22Rv1 (cell line): ENCODE results near the gene SLC43A2.
"Not testable (repeated sequence)": the region's sequence is repeated elsewhere in the genome, so short reads cannot be mapped to it uniquely, and the experiment has no call there.

Experiments
- H3K27ac ChIP-seq: fragments of 450-650 bp; 2 replicates; pipeline ENCODE4 v1.5.1; 2017
- CTCF ChIP-seq: fragments of 450-650 bp; IDR thresholded peaks from 2 replicates; pipeline ENCODE4 v1.5.1; 2017; ENCODE audit warnings: mild to moderate bottlenecking
- ZFX ChIP-seq: fragments of 450-650 bp; IDR thresholded peaks from 2 replicates; pipeline ENCODE4 v1.6.1; 2017; ENCODE audit warnings: antibody characterized with exemption, borderline replicate concordance

The SLC43A2 gene

GRCh38 chr17:1627982-1628855, at the start of gene SLC43A2:
TSS of gene SLC43A2 (minus strand) at chr17:1628834. CDS start at chr17:1627874, 960 bp downstream.
- H3K27ac ChIP-seq = peak within 1 kb of the TSS; percentile 79
- TF ChIP-seq ZFX (no peak), CTCF (no peak)

DNA sequence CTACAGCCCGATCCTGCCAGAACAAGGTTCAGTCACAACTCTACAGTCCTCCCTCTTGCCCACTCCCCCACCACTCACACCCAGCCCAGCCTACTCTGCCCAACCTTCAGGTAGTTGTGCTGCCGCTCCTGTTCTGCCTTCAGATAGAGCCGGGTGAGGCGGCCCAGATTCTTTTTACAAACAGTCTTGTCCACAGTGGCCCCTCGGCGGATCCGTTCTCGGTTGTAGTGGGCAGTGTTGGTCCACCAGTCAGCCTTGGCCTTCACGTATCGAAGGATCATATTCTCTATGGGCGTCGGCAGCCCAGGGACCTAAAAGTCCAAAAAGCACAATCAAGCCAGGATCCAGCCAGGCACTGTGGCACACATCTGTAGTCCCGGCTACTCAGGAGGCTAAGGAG, 47.8 kb upstream of the SLC43A2 start:
- TF ChIP-seq ZFX (no peak), CTCF (no peak)
- H3K27ac ChIP-seq = no peak overlapping the region

GRCh38 chr17:1673041-1673785, 44.6 kb upstream of the SLC43A2 start:
- H3K27ac ChIP-seq = no peak overlapping the region
- TF ChIP-seq CTCF (no peak), ZFX (no peak)

DNA sequence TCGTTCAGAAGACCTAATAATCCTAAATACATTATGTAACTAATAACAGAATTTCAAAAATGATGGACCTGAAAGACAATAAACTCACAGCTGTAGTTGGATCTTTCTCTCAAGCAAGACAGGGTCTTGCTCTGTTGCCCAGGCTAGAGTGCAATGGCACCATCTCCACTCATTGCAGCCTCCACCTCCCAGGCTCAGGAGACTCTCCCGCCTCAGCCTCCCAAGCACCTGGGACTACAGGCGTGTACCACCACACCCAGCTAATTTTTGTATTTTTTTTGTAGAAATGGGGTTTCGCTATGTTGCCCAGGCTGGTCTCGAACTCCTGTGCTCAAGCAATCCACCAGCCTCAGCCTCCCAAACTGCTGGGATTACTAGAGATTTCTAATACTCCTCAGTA, 35.3 kb upstream of the SLC43A2 start:
- not testable (repeated sequence) for H3K27ac ChIP-seq

DNA sequence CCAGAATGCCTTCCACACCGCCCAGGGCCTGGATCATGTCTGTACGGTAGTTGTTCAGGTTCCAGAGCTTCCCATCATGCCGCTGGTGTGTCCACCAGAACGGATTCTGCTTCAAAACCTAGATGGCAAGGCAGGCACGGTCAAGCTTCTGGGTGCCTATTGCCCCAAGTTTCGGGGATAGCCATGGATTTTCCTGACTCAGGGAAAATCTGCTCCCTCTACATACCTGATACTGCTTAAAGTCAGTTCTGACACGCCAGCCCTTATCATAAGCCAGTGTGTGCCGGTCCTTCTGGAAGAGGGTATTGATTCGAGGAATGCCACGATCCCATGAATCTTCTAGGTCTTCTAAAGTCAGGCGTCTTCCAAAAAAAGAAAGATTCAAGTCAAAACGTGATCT, 32.4 kb upstream of the SLC43A2 start:
- TF ChIP-seq ZFX = no peak
- no peak for TF ChIP-seq CTCF

DNA sequence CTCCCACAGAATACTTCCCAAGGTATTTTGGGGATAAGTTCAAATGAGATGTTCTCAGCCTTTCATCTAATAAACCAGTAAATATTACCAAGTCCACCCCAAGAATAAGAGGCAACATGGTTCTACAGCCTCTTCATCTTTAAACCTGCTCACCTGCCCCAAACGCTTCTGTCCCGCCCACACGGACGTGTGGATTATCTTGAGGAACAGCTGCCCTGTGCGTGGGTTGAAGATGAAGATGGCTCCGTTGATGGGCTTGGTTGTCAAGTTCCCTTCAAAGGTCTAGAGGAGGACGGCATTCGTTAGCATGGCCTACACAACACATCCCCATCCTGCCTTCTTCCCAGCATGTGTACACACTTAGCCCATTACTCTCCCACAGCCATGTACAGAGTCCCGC, 29.5 kb upstream of the SLC43A2 start:
- TF ChIP-seq CTCF (no peak), ZFX (no peak)
- no peak overlapping the region for H3K27ac ChIP-seq

More for the DNA sequence above, 32.4 kb upstream of the SLC43A2 start:
- no peak overlapping the region for H3K27ac ChIP-seq

DNA sequence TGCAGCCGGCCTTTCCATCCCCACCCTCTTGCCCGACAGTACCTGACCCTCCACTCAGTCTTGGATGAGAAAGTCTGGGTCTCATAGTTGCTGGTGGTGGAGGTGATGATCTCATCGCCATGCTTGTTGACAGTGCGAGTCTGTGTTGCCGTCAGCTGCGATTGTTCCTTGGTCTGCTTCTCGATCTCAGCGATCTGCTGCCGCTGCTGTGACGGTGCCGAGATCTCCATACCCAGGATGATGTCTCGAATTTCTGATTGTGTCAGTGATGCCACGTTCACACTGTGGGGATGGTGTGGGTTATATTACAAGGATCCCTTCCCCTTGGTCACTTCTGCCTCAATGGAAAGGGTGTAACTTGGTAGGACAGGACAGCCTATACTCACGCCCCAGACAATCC, 25.1 kb upstream of the SLC43A2 start:
- no peak overlapping the region for H3K27ac ChIP-seq
- TF ChIP-seq CTCF = no peak
- TF ChIP-seq ZFX = no peak

DNA sequence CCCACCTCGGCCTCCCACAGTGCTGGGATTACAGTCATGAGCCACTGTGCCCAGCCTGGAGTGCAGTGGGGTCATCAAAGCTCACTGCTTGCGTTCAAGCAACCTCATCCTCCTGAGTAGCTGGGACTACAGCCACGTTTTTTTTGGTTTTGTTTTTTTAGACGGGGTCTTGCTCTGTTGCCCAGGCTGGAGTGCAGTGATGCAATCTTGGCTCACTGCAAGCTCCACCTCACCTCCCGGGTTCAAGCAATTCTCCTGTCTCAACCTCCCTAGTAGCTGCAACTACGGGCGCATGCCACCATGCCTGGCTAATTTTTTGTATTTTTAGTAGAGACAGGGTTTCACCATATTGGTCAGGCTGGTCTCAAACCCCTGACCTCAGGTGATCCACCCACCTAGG, 24.2 kb upstream of the SLC43A2 start:
- not testable (repeated sequence) for H3K27ac ChIP-seq
